ENCODE data around the gene MT1E.
A peak's percentile ranks its signal among the peaks of the same experiment; 100 is the strongest.

MT1E gene

DNA sequence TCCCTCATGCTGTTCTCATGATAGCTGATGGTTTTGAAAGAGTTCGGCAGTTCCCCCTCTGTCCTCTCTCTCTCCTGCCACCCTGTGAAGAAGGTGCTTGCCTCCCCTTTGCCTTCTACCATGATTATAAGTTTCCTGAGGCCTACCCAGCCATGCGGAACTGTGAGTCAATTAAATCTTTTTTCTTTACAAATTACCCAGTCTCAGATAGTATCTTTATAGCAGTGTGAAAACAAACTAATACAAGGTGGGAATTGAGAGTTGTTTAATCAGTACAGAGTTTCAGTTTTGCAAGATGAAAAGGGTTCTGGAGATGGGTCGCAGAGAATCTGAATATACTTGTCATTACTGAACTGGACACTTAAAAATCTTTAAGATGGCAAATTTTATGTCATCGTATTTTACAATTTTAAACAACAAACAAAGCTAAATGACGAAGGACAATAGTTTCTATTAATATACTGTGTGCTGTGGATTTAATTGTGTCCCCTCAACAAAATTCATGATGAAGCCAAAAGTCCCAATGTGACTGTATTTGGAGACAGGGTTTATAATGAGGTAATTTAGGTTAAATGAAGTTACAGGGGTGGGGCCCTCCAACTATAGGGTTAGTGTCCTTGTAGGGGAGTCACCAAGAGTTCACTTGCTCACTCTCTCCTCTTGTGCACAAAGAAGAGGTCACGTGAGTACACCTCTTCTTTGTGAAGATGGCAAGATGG is 31.8 kb upstream of the MT1E start:
- H3K9ac ChIP-seq (ENCODE audit: low read length), result no peak overlapping the region
- H3K79me2 ChIP-seq (ENCODE audit: low read length), result no peaks in the 10 kb centered on the region
- no peaks in the 10 kb centered on the region for H3K4me1 ChIP-seq (ENCODE audit: low read length)
- H2AFZ ChIP-seq (ENCODE audit: low read length), result no peak overlapping the region
- peaks cover 7% of the 10 kb centered on the region for H3K27me3 ChIP-seq (replicated peaks; ENCODE audit: insufficient read depth, low read length)
- H3K4me2 ChIP-seq (ENCODE audit: low read depth, low read length), result no peak overlapping the region
- TF ChIP-seq, protein P1, sequence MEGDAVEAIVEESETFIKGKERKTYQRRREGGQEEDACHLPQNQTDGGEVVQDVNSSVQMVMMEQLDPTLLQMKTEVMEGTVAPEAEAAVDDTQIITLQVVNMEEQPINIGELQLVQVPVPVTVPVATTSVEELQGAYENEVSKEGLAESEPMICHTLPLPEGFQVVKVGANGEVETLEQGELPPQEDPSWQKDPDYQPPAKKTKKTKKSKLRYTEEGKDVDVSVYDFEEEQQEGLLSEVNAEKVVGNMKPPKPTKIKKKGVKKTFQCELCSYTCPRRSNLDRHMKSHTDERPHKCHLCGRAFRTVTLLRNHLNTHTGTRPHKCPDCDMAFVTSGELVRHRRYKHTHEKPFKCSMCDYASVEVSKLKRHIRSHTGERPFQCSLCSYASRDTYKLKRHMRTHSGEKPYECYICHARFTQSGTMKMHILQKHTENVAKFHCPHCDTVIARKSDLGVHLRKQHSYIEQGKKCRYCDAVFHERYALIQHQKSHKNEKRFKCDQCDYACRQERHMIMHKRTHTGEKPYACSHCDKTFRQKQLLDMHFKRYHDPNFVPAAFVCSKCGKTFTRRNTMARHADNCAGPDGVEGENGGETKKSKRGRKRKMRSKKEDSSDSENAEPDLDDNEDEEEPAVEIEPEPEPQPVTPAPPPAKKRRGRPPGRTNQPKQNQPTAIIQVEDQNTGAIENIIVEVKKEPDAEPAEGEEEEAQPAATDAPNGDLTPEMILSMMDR (IDR thresholded peaks at IDR 0.05; ENCODE audit: low read length), result no peak
- TF ChIP-seq EZH2phosphoT487 (IDR thresholded peaks at IDR 0.05; ENCODE audit: low read length) (no peak), EZH2 (optimal IDR thresholded peaks at IDR 0.05; ENCODE audit: low read depth, low read length) (no peak)
- no peak overlapping the region for H3K4me3 ChIP-seq (ENCODE audit: low read length)
- no peak overlapping the region for H3K27ac ChIP-seq (ENCODE audit: low read length)
- H4K20me1 ChIP-seq (ENCODE audit: insufficient read depth, low read length), result no peaks in the 10 kb centered on the region
- no peaks in the 10 kb centered on the region for H3K9me2 ChIP-seq (replicated peaks; ENCODE audit: insufficient read depth, low read length)
- no peak for DNase-seq
- no peaks in the 10 kb centered on the region for H3K36me3 ChIP-seq (replicated peaks; ENCODE audit: insufficient read depth, low read length)
- no peaks in the 10 kb centered on the region for H3F3A ChIP-seq (ENCODE audit: insufficient read depth, low read length)
- H3K9me3 ChIP-seq (replicated peaks; ENCODE audit: insufficient read depth, low read length), result no peaks in the 10 kb centered on the region

DNA sequence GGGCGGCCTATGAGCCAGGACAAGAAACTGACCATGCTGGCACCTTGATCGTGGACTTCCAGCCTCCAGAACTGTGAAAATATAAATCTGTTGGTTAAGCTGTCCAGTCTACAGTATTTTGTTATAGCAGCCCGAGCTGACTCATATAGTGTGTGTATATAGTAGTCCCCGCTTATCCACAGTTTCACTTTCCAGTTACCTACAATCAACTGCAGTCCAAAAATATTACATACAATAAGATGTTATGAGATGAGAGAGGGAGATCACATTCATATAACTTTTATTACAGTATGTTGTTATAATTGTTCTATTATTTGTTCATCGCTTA is 31.3 kb upstream of the MT1E start:
- Histone ChIP-seq H4K20me1 (ENCODE audit: insufficient read depth, low read length) (no peaks in the 10 kb centered on the region), H3K79me2 (ENCODE audit: low read length) (no peaks in the 10 kb centered on the region), H3K4me3 (ENCODE audit: low read length) (no peak overlapping the region), H3K27ac (ENCODE audit: low read length) (no peak overlapping the region), H3K9me2 (replicated peaks; ENCODE audit: insufficient read depth, low read length) (no peaks in the 10 kb centered on the region), H3K27me3 (replicated peaks; ENCODE audit: insufficient read depth, low read length) (peaks cover 4% of the 10 kb centered on the region), H3F3A (ENCODE audit: insufficient read depth, low read length) (no peaks in the 10 kb centered on the region), H3K4me1 (ENCODE audit: low read length) (no peaks in the 10 kb centered on the region), H3K9ac (ENCODE audit: low read length) (no peak overlapping the region), H3K9me3 (replicated peaks; ENCODE audit: insufficient read depth, low read length) (no peaks in the 10 kb centered on the region), H3K36me3 (replicated peaks; ENCODE audit: insufficient read depth, low read length) (no peaks in the 10 kb centered on the region), H2AFZ (ENCODE audit: low read length) (no peak overlapping the region), H3K4me2 (ENCODE audit: low read depth, low read length) (no peak overlapping the region)
- TF ChIP-seq EZH2 (optimal IDR thresholded peaks at IDR 0.05; ENCODE audit: low read depth, low read length) (no peak), EZH2phosphoT487 (IDR thresholded peaks at IDR 0.05; ENCODE audit: low read length) (no peak)
- TF ChIP-seq, protein P1 (IDR thresholded peaks at IDR 0.05; ENCODE audit: low read length), result no peak
- DNase-seq, result no peak

DNA sequence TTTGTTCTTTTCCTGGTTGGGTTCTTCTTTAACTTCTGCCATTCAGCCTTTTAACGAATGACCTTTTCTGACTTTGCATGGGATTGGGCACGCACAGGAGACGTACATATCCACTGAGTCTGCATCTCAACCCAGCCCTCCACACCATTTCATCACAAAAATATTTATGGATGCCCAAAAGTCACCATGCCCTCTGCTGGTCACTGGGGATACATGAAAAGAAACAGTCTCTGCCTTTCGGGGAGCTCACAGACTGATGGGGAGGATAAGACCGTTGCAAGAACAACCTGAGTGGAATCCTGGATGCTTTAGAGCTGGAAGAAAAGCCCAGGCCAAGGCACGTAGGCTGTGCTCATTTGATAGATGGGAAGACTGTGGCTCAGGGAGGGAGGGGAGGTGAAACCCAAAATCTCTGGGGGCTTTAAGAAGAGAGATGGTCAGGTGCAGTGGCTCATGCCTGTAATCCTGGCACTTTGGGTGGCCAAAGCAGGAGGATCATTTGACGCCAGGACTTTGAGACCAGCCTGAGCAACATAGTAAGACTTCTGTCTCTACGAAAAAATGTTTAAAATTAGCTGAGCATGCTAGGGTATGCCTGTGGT is 25.1 kb upstream of the MT1E start:
- Histone ChIP-seq H3K9me3 (replicated peaks; ENCODE audit: insufficient read depth, low read length) (no peaks in the 10 kb centered on the region), H3F3A (ENCODE audit: insufficient read depth, low read length) (no peaks in the 10 kb centered on the region), H3K27me3 (replicated peaks; ENCODE audit: insufficient read depth, low read length) (peaks cover 22% of the 10 kb centered on the region; the same call in 1 of the 2 replicates), H3K36me3 (replicated peaks; ENCODE audit: insufficient read depth, low read length) (no peaks in the 10 kb centered on the region), H3K27ac (ENCODE audit: low read length) (no peak overlapping the region), H3K4me1 (ENCODE audit: low read length) (no peaks in the 10 kb centered on the region), H3K4me2 (ENCODE audit: low read depth, low read length) (no peak overlapping the region), H3K4me3 (ENCODE audit: low read length) (no peak overlapping the region), H3K9me2 (replicated peaks; ENCODE audit: insufficient read depth, low read length) (no peaks in the 10 kb centered on the region), H3K79me2 (ENCODE audit: low read length) (no peaks in the 10 kb centered on the region), H4K20me1 (ENCODE audit: insufficient read depth, low read length) (no peaks in the 10 kb centered on the region), H3K9ac (ENCODE audit: low read length) (no peak overlapping the region), H2AFZ (ENCODE audit: low read length) (no peak overlapping the region)
- peak; percentile 66 for DNase-seq
- TF ChIP-seq EZH2phosphoT487 (IDR thresholded peaks at IDR 0.05; ENCODE audit: low read length) (no peak), EZH2 (optimal IDR thresholded peaks at IDR 0.05; ENCODE audit: low read depth, low read length) (no peak)
- TF ChIP-seq, protein P1 (IDR thresholded peaks at IDR 0.05; ENCODE audit: low read length), result peak; percentile 77
